GM18508 (cell line): ENCODE measurements around the gene SIGLEC6.

Experiments used
- ATAC-seq: cut with Tn5 transposase; IDR thresholded peaks from one replicate; pipeline ENCODE4 v1.9.1; 2021; ENCODE audit warnings: moderate number of reproducible peaks; ENCODE audit not compliant: insufficient read depth, unreplicated experiment

Gene SIGLEC6

GRCh38 chr19:51531349-51532315 is at the start of gene SIGLEC6:
Gene SIGLEC6, minus strand, starts transcription at chr19:51531670. Its CDS starts 22 bp downstream, at chr19:51531648.
- ATAC-seq: no peak

- ATAC-seq: no peak
Observed at GRCh38 chr19:51576850-51577249, 45.4 kb upstream of the SIGLEC6 start.

GRCh38 chr19:51573331-51573730 is 41.9 kb upstream of the SIGLEC6 start:
- no peak for ATAC-seq

- no peak for ATAC-seq
Observed at GRCh38 chr19:51572908-51573307, 41.4 kb upstream of the SIGLEC6 start.

GRCh38 chr19:51572410-51572809 is 40.9 kb upstream of the SIGLEC6 start:
- no peak for ATAC-seq

GRCh38 chr19:51571599-51571998 is 40.1 kb upstream of the SIGLEC6 start:
- ATAC-seq: no peak

- ATAC-seq: no peak
Observed at GRCh38 chr19:51570962-51571575, 39.6 kb upstream of the SIGLEC6 start, which contains the start of gene ZNF175. Gene ZNF175, plus strand, starts transcription at chr19:51571283. Its CDS starts 2,047 bp downstream, at chr19:51573330.

- ATAC-seq: no peak
Observed at GRCh38 chr19:51568456-51568855, 37.0 kb upstream of the SIGLEC6 start.

GRCh38 chr19:51567583-51567982 is 36.1 kb upstream of the SIGLEC6 start:
- no peak for ATAC-seq

- ATAC-seq: no peak
Observed at GRCh38 chr19:51566489-51567100, 35.1 kb upstream of the SIGLEC6 start.

- no peak for ATAC-seq
Observed at GRCh38 chr19:51565583-51565982, 34.1 kb upstream of the SIGLEC6 start.

- no peak for ATAC-seq
Observed at GRCh38 chr19:51564791-51565190, 33.3 kb upstream of the SIGLEC6 start.

GRCh38 chr19:51560339-51560738 is 28.9 kb upstream of the SIGLEC6 start:
- no peak for ATAC-seq

GRCh38 chr19:51559240-51559639 is 27.8 kb upstream of the SIGLEC6 start:
- ATAC-seq: no peak

GRCh38 chr19:51552996-51553725 is 21.7 kb upstream of the SIGLEC6 start:
- no peak for ATAC-seq

- no peak for ATAC-seq
Observed at GRCh38 chr19:51552608-51552995, 21.1 kb upstream of the SIGLEC6 start.

GRCh38 chr19:51551673-51552432 is 20.4 kb upstream of the SIGLEC6 start:
- ATAC-seq: no peak

GRCh38 chr19:51550848-51551672 is 19.6 kb upstream of the SIGLEC6 start:
- ATAC-seq: no peak
